HUES6 (cell line): ENCODE measurements around the gene NAT14.
"Not testable (repeated sequence)": the region's sequence is repeated elsewhere in the genome, so short reads cannot be mapped to it uniquely, and the experiment has no call there.

Source experiments
- H3K27ac ChIP-seq: 2 replicates; pipeline ENCODE4 v1.7.0; 2013; ENCODE audit warnings: low read depth, mild to moderate bottlenecking, low read length, inconsistent platforms
- H3K27me3 ChIP-seq: 2 replicates; pipeline ENCODE4 v1.6.1; 2013; ENCODE audit warnings: low read length; ENCODE audit not compliant: control insufficient read depth, insufficient read depth
- H3K36me3 ChIP-seq: 2 replicates; pipeline ENCODE4 v1.6.1; 2013; ENCODE audit warnings: low read length; ENCODE audit not compliant: control insufficient read depth, insufficient read depth
- H3K4me1 ChIP-seq: 2 replicates; pipeline ENCODE4 v1.6.1; 2013; ENCODE audit warnings: low read length; ENCODE audit not compliant: control insufficient read depth, insufficient read depth
- H3K4me3 ChIP-seq: 2 replicates; pipeline ENCODE4 v1.5.1; 2013; ENCODE audit warnings: low read depth, low read length
- H3K9ac ChIP-seq: one replicate; pipeline ENCODE4 v1.6.1; 2013; ENCODE audit warnings: mild to moderate bottlenecking, low read length
- H3K9me3 ChIP-seq: 2 replicates; pipeline ENCODE4 v1.6.1; 2013; ENCODE audit warnings: low read depth, low read length; ENCODE audit not compliant: control insufficient read depth, insufficient read depth

Gene NAT14

DNA sequence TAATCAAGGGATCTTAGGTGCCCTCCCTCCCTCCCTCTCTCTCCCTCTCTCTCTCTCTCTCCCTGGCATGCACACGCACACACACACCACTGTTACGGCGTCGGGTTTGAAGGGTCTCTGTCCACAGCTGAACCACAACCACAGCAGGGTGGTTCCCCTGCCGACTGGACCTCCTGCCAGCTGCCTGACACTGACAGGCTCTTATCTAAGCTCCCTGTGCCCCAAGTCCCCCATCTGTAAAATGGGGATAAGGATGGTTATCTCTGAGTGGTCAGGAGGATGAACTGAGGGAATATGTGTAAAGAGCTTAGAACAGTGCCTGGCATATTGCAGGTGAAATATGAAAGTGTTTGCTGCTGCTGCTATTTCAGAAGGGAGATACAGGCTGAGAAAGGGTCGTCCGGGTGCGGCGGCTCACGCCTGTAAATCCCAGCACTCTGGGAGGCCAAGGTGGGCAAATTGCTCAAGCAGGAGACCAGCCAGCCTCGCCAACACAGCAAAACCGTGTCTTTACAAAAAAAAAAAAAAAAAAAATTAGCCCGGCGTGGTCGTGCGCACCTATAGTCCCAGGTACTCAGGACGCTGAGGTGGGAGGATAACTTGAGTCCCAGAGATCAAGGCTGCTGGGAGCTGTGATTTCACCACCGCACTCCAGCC, 41.0 kb upstream of the NAT14 start:
- Histone ChIP-seq H3K4me3 (no peak overlapping the region), H3K27ac (no peak overlapping the region), H3K9ac (no peak overlapping the region), H3K36me3 (no peaks in the 10 kb centered on the region), H3K27me3 (peaks cover 99% of the 10 kb centered on the region), H3K9me3 (no peaks in the 10 kb centered on the region), H3K4me1 (peaks cover 7% of the 10 kb centered on the region)

DNA sequence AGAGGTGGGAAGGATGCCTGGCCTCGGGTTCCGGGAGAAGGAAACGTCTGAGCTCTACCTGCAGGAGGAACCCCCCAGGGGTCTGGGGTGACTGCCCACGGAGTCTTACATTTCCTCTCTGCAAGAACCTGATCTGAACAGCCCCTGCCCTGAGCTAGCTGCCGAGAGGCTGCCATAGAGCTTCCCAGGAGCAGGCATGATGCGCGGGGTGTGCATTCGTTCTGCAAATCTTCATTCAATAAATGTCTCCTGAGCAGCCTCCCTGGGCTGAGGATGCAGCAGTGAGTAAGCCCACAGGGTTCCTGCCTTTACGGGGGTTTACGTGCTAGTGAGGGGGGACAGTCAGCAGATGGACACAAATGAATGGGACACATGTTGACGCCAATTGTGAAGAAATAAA, 40.3 kb upstream of the NAT14 start:
- Histone ChIP-seq H3K27ac (no peak overlapping the region), H3K27me3 (peaks cover 99% of the 10 kb centered on the region), H3K4me1 (peaks cover 7% of the 10 kb centered on the region), H3K36me3 (no peaks in the 10 kb centered on the region), H3K4me3 (no peak overlapping the region), H3K9me3 (no peaks in the 10 kb centered on the region), H3K9ac (no peak overlapping the region)

DNA sequence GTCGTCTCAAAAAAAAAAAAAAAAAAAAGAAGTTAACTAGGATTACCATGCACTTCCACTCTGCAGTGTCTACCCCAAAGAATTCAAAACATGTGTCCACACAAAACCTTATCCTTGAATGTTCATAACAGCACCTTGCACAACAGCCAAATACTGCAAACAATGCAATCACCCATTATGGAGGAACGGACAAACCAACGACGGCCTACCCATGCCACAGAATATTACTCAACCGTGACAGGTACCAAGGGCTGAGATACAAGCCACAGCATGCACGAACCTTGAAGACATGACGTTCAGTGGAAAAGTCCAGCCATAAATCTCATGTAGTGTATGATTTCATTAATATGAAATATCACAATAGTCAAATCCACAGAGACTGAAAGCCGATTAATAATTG, 38.9 kb upstream of the NAT14 start:
- Histone ChIP-seq H3K36me3 (no peaks in the 10 kb centered on the region), H3K27me3 (peaks cover 98% of the 10 kb centered on the region), H3K27ac (no peak overlapping the region), H3K4me3 (no peak overlapping the region), H3K9me3 (no peaks in the 10 kb centered on the region), H3K9ac (no peak overlapping the region), H3K4me1 (peaks cover 7% of the 10 kb centered on the region)

DNA sequence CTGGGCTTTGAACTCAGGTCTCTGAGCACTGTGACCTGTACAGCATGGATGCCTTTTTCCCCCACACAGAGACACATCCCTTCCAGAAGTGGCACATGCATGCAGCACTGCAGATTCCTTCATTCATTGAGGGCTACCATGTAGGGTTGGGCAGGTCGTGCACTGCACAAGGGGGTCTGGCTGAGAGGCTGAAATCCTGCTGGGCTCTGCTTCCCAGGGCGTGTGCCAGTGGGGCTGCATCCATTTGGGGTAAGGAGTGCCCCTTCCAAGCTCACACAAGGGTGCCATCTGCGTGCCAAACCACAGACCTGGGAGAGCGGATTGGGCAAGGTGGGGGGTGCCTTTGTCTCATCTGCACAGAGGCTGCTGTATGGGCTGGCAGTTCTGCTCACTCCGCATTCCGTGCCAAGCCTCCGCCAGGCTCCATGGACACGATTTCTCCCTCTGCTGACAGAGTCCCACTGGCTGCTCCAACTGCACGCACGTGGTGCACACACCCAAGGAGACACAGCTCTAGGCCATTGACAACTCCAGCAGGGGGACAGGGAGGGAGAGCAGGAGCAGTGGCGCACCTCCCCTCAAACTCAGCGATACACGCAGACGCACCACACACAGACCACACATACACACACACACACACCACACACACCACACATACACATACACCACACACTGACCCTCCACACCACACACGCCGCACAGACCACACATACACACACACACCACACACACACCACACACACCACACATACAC, 37.4 kb upstream of the NAT14 start:
- Histone ChIP-seq H3K9ac (no peak overlapping the region), H3K4me1 (no peaks in the 10 kb centered on the region), H3K9me3 (no peaks in the 10 kb centered on the region), H3K36me3 (no peaks in the 10 kb centered on the region), H3K27ac (no peak overlapping the region), H3K27me3 (peaks cover 98% of the 10 kb centered on the region), H3K4me3 (no peak overlapping the region)

DNA sequence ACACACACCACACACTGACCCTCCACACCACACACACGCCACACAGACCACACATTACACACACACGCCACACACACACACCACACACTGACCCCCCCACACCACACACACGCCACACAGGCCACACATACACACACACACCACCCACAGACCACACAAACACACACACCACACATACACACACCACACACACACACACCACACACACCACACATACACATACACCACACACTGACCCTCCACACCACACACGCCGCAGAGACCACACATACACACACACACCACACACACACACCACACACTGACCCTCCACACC, 36.9 kb upstream of the NAT14 start:
- not testable (repeated sequence) for H3K36me3 ChIP-seq, H3K9ac ChIP-seq, H3K4me1 ChIP-seq, H3K4me3 ChIP-seq, H3K9me3 ChIP-seq, H3K27ac ChIP-seq
- H3K27me3 ChIP-seq, result peaks cover 93% of the 10 kb centered on the region

DNA sequence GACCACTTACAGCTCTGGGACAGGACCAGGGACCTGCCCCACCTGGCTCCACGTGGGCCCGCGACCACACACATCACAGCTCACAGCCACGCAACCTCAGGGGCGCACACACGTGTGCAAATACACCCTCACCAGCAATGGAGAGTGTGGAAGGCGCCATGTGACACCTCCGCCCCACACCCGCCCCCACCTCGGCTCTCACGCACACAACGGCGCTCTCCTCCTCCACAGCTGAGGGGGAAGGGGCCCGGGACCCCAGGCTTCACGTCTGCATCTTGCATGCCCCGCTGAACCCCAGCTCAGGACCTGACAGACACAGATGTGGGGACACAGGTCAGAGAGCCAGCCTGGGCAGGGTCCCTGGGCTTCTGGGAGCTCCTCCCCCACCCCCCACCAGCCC, 35.5 kb upstream of the NAT14 start:
- 0 out of 2 replicates have a peak, but pooled peaks cover 3% of the 10 kb centered on the region for H3K36me3 ChIP-seq
- H3K9me3 ChIP-seq, result no peaks in the 10 kb centered on the region
- no peak overlapping the region for H3K9ac ChIP-seq
- H3K27me3 ChIP-seq, result peaks cover 84% of the 10 kb centered on the region
- H3K4me1 ChIP-seq, result no peaks in the 10 kb centered on the region
- no peak overlapping the region for H3K27ac ChIP-seq
- no peak overlapping the region for H3K4me3 ChIP-seq

DNA sequence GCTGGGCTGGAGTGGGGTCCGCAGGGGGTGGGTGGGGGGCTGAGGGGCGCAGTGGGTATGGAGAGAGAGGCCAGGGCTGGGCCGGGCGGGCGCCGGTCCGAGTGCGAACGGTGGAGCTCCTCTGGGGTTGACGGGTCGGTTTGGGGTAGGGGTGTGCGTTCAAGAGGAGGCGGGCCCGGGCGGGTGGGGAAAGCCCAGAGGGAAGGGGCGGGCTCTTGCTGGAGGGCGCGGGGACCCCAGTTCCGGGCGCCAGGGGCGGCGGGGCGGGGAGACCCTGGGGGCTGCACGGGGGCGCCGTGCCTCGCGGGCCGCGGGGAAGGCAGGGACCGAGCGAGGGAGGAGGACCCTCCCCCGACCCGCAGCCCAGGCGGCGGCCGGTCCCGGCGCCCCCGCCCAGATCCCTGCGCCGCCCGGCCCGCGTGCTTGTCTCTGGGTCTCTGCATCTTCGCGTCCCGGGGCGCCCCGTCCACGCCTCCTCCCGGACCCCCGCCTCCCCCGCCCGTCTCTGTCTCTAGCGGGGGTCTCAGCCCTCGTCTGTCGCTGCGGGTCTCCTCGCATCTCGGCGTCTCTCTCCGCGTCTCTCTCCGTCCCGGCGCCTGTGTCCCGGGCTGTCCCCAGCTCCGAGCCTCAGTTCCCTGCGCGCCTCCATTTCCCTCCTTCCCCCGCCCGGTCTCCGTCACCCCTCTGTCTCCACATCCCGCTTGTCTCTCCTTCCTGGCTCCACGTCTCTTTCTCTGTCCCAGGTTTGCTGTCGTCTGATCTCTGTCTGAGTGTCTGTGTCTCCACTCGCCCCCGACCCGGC, 33.6 kb upstream of the NAT14 start:
- Histone ChIP-seq H3K4me1 (no peaks in the 10 kb centered on the region), H3K27me3 (peaks cover 66% of the 10 kb centered on the region), H3K36me3 (peaks cover 8% of the 10 kb centered on the region), H3K9ac (no peak overlapping the region), H3K9me3 (no peaks in the 10 kb centered on the region), H3K4me3 (peak overlapping the region; percentile 53), H3K27ac (no peak overlapping the region)

DNA sequence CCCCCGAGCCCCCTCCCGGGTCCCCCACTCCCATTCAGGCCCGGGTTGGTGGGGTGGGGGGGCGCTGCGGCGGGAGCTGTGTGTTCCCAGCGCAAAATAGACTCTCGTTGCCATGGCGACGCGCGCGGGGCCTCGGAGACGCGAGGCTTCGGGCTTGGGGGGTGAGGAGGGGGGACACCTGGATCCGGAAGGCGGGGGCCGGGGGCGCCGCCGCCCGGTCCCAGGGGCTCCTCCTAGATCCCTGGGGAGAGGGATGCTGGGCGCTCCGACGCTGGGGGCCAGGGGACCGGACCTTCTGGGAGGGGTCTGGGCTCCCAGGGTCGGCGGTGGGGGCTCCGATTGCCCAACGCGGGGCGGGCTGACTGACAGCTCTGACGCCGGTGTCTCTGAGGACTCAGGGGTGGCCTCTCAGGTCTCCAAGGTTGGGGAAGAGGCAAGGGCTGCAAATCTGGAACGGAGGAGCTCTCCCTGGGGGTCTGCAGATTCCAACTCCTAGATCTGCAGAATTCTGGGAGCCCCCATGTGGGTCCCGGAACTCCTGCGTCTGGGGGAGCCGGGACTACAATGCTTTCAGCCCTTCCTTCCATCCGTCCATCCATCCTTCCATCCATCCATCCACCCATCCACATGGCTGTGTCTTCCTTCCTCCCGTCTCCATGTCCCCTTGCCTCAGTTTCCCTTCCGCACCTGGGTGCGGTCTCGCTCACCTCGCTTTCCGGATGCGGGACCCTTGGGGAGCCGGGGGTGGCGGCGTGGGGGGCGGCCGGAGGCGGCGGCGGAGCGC, 32.8 kb upstream of the NAT14 start:
- Histone ChIP-seq H3K9ac (no peak overlapping the region), H3K27ac (no peak overlapping the region), H3K36me3 (peaks cover 11% of the 10 kb centered on the region), H3K4me3 (peak overlapping the region; percentile 53), H3K27me3 (peaks cover 58% of the 10 kb centered on the region), H3K9me3 (no peaks in the 10 kb centered on the region), H3K4me1 (no peaks in the 10 kb centered on the region)

DNA sequence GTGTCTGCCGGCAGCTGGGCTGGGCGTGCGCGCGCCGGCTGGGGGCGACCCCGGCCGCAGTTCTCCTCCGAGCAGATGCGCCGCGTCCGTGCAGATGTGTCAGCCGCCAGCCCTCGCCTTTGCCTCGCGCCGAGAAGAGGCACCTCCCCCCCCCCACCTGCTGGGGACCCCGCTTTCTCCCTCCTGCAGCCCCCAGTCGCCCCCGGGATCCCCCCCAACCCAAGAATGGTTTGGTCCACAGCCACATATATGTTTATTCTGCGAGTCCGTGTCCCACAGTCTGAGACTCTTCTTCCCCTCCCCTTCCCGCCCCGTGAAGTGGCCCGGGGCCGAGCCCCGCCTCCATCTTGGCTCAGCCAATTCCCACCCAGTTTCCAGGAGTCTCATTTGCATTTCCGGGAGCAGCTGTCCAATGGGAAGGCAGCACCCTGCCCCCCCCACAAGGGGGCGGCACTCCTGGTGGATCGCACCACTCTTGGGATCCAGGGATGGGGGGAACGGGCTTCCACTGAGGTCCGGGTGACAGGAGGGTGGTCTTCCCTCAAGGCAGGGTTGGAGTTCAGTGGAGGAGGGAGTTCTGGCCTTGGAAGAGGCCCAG, 32.1 kb upstream of the NAT14 start:
- Histone ChIP-seq H3K9me3 (no peaks in the 10 kb centered on the region), H3K9ac (no peak overlapping the region), H3K36me3 (peaks cover 11% of the 10 kb centered on the region), H3K27me3 (peaks cover 51% of the 10 kb centered on the region), H3K27ac (no peak overlapping the region), H3K4me3 (peak overlapping the region; percentile 53), H3K4me1 (no peaks in the 10 kb centered on the region)

DNA sequence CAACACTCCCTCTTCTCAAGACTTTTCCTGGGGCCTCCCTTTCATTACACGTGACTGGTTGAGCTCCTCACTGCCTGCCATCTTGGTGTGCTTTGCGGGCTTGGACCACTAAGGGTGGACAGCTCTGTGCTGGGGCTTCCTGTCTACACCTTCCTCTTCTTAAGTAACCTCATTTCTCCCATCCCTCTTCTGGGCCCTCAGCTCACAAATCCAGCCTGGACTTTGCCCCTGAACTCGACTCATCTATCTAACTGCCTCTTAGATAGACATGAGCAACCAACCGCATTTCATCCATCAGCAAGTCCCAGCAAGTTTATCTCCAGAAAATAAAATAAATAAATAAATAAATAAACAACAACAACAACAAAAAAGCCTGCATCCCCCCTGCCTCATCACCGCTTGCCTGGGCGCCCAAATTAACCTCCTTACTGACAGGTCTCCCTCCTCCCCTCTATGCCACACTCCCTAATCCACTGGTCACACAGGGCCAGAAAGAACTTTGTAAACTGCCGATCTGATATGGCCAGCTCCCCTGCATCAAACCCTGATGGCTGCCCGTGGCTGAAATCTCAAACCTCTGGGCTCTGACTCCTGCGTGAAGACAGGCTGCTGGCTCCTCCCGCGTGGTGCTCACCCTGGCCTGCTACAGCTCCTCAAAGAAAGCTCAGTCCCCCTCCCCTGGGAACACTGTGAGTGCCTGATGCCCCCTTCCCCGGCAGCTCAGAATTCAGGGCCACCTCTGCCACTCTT, 31.3 kb upstream of the NAT14 start:
- no peak overlapping the region for H3K27ac ChIP-seq
- H3K36me3 ChIP-seq, result peaks cover 11% of the 10 kb centered on the region
- no peak overlapping the region for H3K9ac ChIP-seq
- H3K9me3 ChIP-seq, result no peaks in the 10 kb centered on the region
- no peak overlapping the region for H3K4me3 ChIP-seq
- H3K27me3 ChIP-seq, result peaks cover 43% of the 10 kb centered on the region
- no peaks in the 10 kb centered on the region; the same call in 1 of the 2 replicates for H3K4me1 ChIP-seq
